Activated naive CD8-positive, alpha-beta T cell treated with anti-CD3 and anti-CD28 coated beads for 36 hours (primary cell): Measurements from ENCODE around the gene LMO4. TPM values are rescaled to one million over a fixed set of nuclear protein-coding genes. Genes with fewer than 3 reads are reported as not detected.

ENCODE experiments used
- DNase-seq: peaks from one replicate; pipeline ENCODE4 v3.0.0; 2021
- H3K27ac Mint-ChIP-seq: one replicate; pipeline ENCODE4 v1.8.0; 2022; ENCODE audit warnings: mild to moderate bottlenecking, moderate library complexity, mixed read lengths
- H3K27me3 Mint-ChIP-seq: one replicate; pipeline ENCODE4 v1.8.0; 2022; ENCODE audit warnings: mild to moderate bottlenecking, mixed read lengths
- H3K36me3 Mint-ChIP-seq: one replicate; pipeline ENCODE4 v1.8.0; 2021; ENCODE audit warnings: mild to moderate bottlenecking, mixed read lengths
- H3K4me1 Mint-ChIP-seq: one replicate; pipeline ENCODE4 v1.8.0; 2021; ENCODE audit warnings: mixed read lengths
- H3K4me3 Mint-ChIP-seq: one replicate; pipeline ENCODE4 v1.8.0; 2022; ENCODE audit warnings: mild to moderate bottlenecking, moderate library complexity, mixed read lengths
- H3K9me3 Mint-ChIP-seq: one replicate; pipeline ENCODE4 v1.8.0; 2022; ENCODE audit warnings: mixed read lengths
- total RNA-seq, 2 experiments: library from RNA; stranded (reverse); gene quantifications; one replicate each; pipeline ENCODE4 v1.2.3, GENCODE V29; 2021

Gene LMO4
- total RNA-seq, 2 experiments from 2014 or later: 29.7 to 32.8 TPM

DNA sequence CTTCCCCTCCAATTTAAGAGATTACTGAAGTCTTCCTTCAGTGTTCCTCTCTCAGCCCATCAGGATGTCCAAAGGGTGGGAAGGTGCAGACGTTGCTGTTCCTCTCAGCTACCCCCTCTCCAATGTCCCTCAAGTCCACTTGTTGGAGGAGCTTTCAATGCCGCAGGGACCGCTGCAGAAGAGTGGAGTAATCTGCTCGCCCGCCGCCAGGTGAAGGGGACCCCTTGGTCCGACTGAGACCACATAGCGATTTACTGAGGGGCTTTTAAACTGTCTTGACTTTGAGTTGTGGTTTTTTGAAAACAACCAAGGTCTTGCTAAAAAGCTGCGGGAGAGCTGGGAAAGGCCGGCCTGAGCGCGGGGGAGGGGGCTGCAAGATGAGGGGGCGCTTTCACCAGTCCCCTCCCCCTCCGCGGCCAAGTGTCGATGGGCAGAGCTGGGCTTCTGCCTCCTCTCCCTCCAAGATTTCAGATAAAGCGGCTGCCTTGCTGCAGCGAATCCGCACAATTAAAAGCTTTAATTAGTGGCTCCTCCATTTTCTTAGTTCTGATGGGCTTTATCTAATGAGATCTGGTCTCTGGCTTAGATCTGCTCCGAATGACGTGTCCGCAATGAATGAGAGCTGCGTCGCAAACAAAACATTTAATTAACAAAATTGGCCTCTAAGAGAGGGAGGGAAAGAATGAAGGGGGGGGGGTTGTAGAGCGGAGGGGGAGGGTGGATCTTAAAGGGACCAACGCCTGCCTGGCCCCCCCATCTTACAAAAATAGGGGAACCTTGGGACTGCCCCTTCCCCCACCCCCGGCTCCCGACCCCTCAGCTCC, 5.9 kb downstream of the LMO4 start:
- DNase-seq: peak; percentile 2
- no peaks in the 10 kb centered on the region for H3K27me3 Mint-ChIP-seq
- peaks cover 33% of the 10 kb centered on the region for H3K36me3 Mint-ChIP-seq
- H3K4me1 Mint-ChIP-seq: peaks cover 59% of the 10 kb centered on the region
- H3K27ac Mint-ChIP-seq: peak overlapping the region; percentile 97
- H3K9me3 Mint-ChIP-seq: no peaks in the 10 kb centered on the region
- peak overlapping the region; percentile 85 for H3K4me3 Mint-ChIP-seq

DNA sequence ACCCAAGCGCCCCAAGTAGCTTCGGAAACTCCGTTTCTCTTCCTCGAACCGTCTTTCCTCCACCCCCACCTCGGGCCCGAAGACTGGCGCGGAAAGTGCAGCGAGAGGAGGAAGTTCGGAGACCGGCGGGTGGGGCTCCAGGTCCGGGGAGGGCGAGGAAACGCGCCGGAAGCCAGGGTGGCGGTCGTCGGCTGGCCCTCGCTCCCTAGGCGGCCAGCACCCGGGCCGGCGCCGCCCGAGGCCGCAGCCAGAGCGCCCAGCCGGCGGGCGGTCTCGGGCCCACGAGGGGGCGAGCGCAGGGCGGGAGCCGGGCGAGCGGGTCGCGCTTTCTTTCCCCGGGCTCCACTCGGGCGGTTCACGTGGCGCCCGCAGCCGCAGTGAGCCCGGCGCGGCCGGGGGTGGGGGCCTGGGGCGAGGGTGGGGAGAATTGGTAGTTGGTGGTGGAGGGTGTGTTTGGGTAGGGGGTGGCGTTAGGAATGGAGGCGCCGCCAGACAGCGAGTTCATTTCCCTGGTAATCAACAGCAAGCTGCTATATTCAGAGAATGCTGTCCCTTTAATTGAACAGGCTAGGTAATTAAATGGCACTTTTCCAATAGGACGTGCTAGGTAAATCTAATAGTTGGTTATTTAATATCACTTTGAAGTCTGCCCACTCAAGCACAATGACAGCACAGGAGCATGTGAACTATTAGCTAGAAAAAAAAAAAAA, 6.7 kb downstream of the LMO4 start:
- peaks cover 38% of the 10 kb centered on the region for H3K36me3 Mint-ChIP-seq

DNA sequence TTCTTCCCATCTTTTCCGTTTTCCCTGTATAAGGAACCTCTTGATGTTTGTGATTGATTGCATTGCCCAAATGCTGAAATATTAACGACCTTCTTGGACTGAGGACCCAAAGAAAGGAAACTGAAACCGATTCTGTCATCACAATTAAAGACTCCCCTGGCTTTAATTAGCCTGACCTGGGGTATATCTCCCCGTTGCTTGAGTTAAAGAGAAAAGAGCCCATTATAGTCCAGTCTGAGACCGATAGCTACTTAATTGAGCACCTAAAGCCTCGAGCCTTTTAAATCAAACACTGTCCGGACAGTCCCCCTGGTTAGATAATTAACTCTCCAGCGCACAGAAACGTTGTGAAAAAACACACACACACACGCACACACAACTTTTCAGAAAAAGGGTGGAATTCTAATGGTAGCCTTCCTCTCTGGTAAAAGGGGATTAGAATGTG, 8.0 kb downstream of the LMO4 start:
- no peaks in the 10 kb centered on the region for H3K9me3 Mint-ChIP-seq
- no peak overlapping the region for H3K4me3 Mint-ChIP-seq
- peaks cover 42% of the 10 kb centered on the region for H3K36me3 Mint-ChIP-seq
- peaks cover 48% of the 10 kb centered on the region for H3K4me1 Mint-ChIP-seq
- no peak for DNase-seq
- no peaks in the 10 kb centered on the region for H3K27me3 Mint-ChIP-seq
- no peak overlapping the region for H3K27ac Mint-ChIP-seq

More for the DNA sequence above, 6.7 kb downstream of the LMO4 start:
- no peaks in the 10 kb centered on the region for H3K9me3 Mint-ChIP-seq
- H3K4me1 Mint-ChIP-seq: peaks cover 55% of the 10 kb centered on the region
- H3K4me3 Mint-ChIP-seq: peak overlapping the region; percentile 85
- no peaks in the 10 kb centered on the region for H3K27me3 Mint-ChIP-seq
- H3K27ac Mint-ChIP-seq: peak overlapping the region; percentile 97
- peak; percentile 75 for DNase-seq

DNA sequence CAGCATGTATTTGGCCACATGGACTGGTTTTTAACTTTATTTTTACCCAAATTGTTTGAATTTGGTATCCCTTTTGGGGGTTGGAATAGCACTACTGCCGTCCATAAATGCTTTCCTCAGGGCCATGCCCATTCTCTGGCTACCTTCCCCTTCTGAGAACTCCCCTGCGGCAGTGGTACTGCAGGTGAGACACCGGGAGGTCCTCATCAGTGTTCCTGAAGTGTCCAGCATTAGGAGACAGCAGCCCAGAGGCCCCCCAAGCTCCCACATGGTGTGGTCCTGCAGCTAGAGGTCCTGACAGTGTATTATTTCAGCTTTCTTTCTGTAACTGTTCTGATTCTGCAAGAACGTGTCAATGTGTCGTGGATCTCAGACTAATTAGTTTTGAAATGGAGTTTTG, 8.9 kb downstream of the LMO4 start:
- H3K27me3 Mint-ChIP-seq: no peaks in the 10 kb centered on the region
- H3K9me3 Mint-ChIP-seq: no peaks in the 10 kb centered on the region
- DNase-seq: no peak
- no peak overlapping the region for H3K4me3 Mint-ChIP-seq
- H3K27ac Mint-ChIP-seq: peak overlapping the region; percentile 29
- peaks cover 41% of the 10 kb centered on the region for H3K36me3 Mint-ChIP-seq
- peaks cover 41% of the 10 kb centered on the region for H3K4me1 Mint-ChIP-seq

DNA sequence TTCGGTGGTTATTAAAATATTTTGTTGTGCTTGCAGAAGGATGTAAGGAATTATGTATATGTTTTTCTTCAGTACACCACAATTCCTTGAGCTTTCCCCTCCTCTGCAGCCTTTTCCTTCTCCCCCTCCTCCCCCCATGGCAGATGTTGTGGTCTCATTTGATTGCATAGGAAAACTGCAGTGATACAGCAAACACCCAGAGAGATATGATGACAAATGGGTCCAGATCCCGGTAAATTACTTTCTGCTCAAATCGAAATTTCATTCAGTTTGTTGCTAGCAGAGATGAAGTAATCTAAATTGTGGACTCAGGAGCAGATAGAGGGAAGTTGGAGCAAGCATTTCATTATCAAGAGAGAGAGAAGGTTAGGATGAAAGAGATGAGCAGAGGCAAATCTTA, 9.9 kb downstream of the LMO4 start:
- no peak for DNase-seq
- H3K4me1 Mint-ChIP-seq: peaks cover 34% of the 10 kb centered on the region
- no peaks in the 10 kb centered on the region for H3K27me3 Mint-ChIP-seq
- peaks cover 35% of the 10 kb centered on the region for H3K36me3 Mint-ChIP-seq
- no peaks in the 10 kb centered on the region for H3K9me3 Mint-ChIP-seq
- H3K27ac Mint-ChIP-seq: no peak overlapping the region
- no peak overlapping the region for H3K4me3 Mint-ChIP-seq

DNA sequence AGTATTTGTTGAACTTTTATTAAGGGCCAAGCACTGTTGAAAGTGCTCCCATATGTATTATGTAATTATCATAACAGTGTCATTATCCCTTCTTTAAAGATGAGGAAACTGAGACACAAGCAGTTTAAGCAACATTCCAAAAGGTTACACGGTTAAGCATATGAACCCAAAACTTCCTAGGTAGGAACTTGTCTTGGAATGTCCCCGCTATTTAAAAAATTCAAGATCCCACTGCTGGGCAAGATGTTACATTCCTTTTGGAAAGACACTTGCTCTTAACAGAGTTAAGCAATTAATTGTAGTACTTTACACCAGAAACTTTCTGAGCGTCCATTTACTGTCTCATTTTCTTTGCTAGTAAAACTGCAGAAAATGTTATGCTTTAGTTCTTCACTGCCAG, 15.6 kb downstream of the LMO4 start:
- H3K27me3 Mint-ChIP-seq: no peaks in the 10 kb centered on the region
- H3K4me3 Mint-ChIP-seq: no peak overlapping the region
- H3K4me1 Mint-ChIP-seq: peaks cover 5% of the 10 kb centered on the region
- no peak for DNase-seq
- no peaks in the 10 kb centered on the region for H3K9me3 Mint-ChIP-seq
- no peak overlapping the region for H3K27ac Mint-ChIP-seq
- H3K36me3 Mint-ChIP-seq: peaks cover 32% of the 10 kb centered on the region

DNA sequence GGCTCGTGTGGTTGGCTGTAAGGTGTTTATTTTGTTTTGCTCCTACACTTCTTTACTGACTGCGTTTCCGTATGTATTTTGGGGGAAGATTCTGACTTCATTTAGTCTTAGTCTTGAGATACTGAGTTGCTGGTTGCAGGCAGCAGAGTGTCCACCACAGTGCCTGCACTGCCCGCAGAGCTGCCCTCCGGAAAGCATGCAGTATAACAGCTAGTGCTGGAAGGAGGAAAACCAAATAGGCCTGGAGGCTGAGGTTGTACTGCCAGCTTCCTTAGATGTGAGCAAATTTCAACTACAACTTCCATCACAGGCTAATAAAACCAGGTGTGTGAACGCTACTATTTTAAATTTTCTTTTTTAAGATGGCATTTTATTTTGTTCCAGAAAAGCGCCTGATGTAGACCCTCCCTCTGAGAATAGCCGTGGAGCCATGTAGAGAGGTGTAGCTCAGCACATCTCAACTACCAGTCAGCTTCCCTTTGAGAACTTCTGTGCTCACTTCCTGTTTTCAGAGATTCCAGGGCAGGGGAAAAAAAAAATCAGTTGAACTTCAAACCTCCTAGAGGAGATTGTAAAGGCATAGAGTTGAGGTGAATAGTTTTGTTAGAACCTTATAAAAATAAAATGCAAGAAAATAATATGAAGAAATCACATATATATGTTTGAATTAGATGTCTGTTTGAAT, 17.6 kb downstream of the LMO4 start:
- Mint-ChIP-seq H3K4me1 (peaks cover 5% of the 10 kb centered on the region), H3K9me3 (no peaks in the 10 kb centered on the region), H3K27me3 (no peaks in the 10 kb centered on the region), H3K27ac (no peak overlapping the region), H3K4me3 (no peak overlapping the region), H3K36me3 (peaks cover 23% of the 10 kb centered on the region)
- DNase-seq: no peak

DNA sequence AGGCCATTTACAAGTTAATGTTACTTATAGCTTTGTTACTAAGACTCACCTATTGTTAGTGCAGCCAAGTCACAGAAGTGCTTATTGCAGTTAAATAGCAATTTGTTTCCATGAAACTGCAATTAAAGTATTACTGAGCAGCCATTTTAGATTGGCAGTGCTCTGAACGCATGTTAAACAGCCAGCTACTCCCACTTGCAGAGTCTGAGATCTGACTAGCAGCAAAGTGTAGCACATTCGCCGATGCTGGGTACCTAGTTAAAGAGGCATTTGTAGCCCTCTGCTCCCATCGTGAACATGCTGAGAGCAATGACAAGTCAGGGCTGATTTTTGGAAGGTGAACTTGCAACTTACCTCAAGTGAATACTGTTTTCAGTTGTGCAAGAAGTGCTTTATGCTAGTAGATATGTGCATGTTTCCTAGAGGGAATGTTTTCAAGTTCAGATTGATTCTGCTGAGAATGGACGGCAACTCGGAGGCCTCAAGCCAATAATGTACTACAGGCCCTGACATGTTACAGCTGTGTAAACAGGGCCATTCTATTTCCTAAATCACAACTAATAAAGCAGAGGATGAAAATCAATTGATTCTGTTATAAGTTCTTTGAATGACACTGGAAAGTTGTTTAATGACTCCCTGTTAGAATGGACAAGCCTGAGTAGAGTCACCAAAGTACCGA, 19.8 kb downstream of the LMO4 start:
- Mint-ChIP-seq H3K36me3 (peaks cover 9% of the 10 kb centered on the region), H3K4me3 (no peak overlapping the region), H3K27me3 (no peaks in the 10 kb centered on the region), H3K27ac (no peak overlapping the region), H3K9me3 (no peaks in the 10 kb centered on the region), H3K4me1 (peaks cover 10% of the 10 kb centered on the region)
- no peak for DNase-seq

DNA sequence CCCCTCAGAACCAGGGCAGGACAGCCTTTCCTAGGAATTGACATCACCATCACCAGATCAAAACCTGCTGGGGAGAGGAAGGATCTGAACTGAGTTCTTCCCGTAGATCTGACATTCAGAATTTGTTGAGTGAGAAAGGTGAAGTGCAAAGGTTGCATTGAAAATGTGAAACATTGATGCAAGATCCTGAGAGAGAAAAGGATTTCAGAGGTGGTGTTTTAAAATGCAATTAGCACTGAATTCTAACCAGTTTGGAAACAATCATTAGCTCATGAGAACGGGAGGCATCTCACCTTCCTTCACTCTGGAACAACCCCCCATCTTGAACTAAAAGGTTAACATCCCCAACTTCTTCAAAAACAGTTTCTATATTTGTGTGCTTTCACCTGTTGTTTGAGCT, 20.4 kb downstream of the LMO4 start:
- H3K9me3 Mint-ChIP-seq: no peaks in the 10 kb centered on the region
- peaks cover 10% of the 10 kb centered on the region for H3K4me1 Mint-ChIP-seq
- no peak overlapping the region for H3K27ac Mint-ChIP-seq
- no peak overlapping the region for H3K4me3 Mint-ChIP-seq
- no peak for DNase-seq
- H3K36me3 Mint-ChIP-seq: peaks cover 4% of the 10 kb centered on the region
- no peaks in the 10 kb centered on the region for H3K27me3 Mint-ChIP-seq

DNA sequence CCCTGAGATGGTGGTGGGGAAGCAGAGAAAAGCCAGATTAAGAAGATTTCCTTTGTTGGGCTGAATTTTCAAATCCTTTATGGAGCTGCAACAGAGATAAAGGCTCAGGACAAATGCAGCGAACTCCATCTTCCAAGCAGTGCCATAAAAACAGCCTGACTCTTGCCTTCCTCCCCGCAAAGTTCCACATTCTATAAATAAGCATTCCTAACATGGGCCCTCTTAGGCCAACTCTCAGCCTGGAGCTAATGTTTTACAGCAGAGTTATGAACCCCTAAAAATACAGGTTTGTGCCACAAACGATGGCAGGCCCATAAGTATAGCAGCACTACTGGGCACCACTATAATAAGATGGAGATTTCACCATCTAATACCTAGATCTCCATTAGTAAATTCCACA, 27.2 kb downstream of the LMO4 start:
- Mint-ChIP-seq H3K36me3 (peaks cover 8% of the 10 kb centered on the region), H3K4me3 (no peak overlapping the region), H3K9me3 (no peaks in the 10 kb centered on the region), H3K27me3 (no peaks in the 10 kb centered on the region), H3K4me1 (peaks cover 5% of the 10 kb centered on the region), H3K27ac (no peak overlapping the region)
- no peak for DNase-seq

DNA sequence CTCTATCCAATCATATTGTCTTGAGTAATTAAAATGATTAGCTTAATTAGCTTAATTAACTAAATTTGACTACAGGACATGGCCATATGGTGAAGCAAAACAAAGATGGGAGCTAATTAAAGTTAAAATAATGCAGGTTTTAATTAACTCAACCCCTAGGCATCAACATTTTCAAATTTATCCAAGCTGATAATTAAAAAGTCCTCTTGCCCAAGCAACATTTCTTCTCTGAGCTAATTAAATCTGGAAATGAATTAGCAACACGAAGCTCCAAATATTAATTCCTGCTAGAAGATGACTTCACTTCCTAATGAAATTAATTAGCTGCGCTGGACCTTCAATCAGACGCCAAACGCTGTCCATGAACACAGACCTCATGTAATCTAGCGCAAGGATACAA, 27.9 kb downstream of the LMO4 start:
- no peaks in the 10 kb centered on the region for H3K27me3 Mint-ChIP-seq
- H3K9me3 Mint-ChIP-seq: no peaks in the 10 kb centered on the region
- DNase-seq: no peak
- peaks cover 8% of the 10 kb centered on the region for H3K36me3 Mint-ChIP-seq
- no peak overlapping the region for H3K27ac Mint-ChIP-seq
- H3K4me3 Mint-ChIP-seq: no peak overlapping the region
- H3K4me1 Mint-ChIP-seq: peaks cover 1% of the 10 kb centered on the region

DNA sequence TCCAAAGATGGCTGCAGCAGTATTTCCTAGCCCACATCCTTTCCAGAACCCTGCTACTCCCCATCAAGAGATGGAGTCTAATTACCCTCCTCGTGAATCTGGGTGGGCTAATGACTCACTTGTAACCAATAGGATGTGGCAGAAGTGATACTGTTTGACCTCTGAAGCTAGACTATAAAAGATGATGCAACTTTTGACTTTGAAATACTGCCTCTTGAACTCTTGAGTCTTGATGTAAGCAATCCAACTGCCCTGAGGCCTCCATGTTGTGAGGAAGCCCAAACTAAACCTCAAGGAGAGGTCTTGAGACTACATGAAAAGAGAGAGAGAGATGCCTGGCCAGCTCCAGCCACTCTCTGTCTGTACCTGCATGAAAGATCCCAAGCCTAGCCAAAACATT, 29.5 kb downstream of the LMO4 start:
- Mint-ChIP-seq H3K27me3 (no peaks in the 10 kb centered on the region), H3K9me3 (no peaks in the 10 kb centered on the region), H3K36me3 (peaks cover 8% of the 10 kb centered on the region), H3K27ac (no peak overlapping the region), H3K4me1 (no peaks in the 10 kb centered on the region), H3K4me3 (no peak overlapping the region)
- no peak for DNase-seq

DNA sequence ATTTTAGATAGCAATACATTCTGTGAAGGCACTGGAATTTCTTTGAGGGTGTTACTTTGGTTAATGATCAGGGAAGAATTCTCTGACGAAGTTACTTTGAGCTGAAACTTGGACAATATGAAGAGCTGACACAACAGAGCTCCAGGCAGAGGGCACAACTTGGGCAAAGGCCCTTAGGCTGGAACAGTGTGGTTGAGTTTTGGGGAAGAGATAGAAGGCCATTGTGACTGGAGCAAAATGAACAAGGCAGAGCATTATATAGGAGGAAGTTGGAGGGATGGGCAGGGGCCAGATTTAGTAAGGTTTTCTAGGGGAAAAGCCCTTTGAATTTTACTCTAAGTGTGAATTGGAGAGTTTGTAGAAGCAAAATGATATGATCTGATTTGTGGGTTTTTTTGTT, 30.9 kb downstream of the LMO4 start:
- H3K36me3 Mint-ChIP-seq: peaks cover 8% of the 10 kb centered on the region
- H3K27me3 Mint-ChIP-seq: peaks cover 3% of the 10 kb centered on the region
- no peak for DNase-seq
- no peaks in the 10 kb centered on the region for H3K9me3 Mint-ChIP-seq
- no peak overlapping the region for H3K4me3 Mint-ChIP-seq
- no peaks in the 10 kb centered on the region for H3K4me1 Mint-ChIP-seq
- no peak overlapping the region for H3K27ac Mint-ChIP-seq

DNA sequence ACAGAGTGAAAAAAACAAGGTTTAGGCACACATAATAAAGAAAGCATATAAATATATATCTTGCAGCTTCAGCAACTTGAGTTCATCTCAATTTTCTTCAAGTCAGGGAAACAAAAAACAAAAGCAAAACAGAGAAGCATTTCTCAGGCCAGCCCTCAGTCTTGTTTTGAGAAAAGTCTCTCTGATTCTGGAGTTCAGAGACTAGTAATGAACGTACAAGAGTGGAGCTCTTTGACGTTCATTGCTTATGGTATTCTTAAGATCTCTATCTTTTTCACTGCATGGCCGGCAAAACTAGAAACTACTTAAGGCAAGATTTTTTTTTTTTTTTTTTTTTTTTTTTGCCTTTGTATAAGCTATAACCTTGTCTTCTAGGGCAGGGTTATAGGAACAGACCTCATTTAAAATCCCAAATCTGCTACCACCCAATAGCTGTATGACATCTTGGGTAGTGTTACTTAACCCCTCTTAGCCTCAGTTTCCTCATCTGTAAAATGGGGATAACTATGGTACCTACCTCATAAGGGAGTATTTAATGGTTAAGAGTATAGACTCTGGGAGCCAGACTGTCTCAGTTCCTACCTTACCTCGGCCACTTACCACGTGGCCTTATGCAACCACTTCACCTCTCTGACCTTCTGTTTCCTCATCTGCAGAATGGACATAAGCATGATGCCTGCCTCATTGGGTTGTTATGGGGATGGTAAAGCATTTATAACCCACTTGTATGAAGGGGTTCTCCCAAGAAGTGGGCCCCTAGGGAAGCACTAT, 33.6 kb downstream of the LMO4 start:
- DNase-seq: no peak
- Mint-ChIP-seq H3K9me3 (peaks cover 4% of the 10 kb centered on the region), H3K27ac (no peak overlapping the region), H3K4me3 (no peak overlapping the region), H3K27me3 (peaks cover 3% of the 10 kb centered on the region), H3K36me3 (peaks cover 15% of the 10 kb centered on the region), H3K4me1 (no peaks in the 10 kb centered on the region)
